Effector memory CD4-positive, alpha-beta T cell (primary cell): ENCODE results near the gene FCRL4.

ENCODE experiments used
- DNase-seq, 3 donors: peaks; one replicate each; pipeline ENCODE4 v3.0.0-alpha.2; 2020
- H3K27ac ChIP-seq: 2 replicates; pipeline ENCODE4 v1.7.0; 2013; ENCODE audit warnings: mild to moderate bottlenecking, low read length, moderate library complexity; ENCODE audit not compliant: insufficient read depth, poor library complexity, severe bottlenecking
- H3K27me3 ChIP-seq: replicated peaks from 2 replicates; pipeline ENCODE4 v1.7.0; 2013; ENCODE audit warnings: mild to moderate bottlenecking, low read length; ENCODE audit not compliant: insufficient read depth, control insufficient read depth, poor library complexity, severe bottlenecking
- H3K36me3 ChIP-seq: 2 replicates; pipeline ENCODE4 v1.7.0; 2013; ENCODE audit warnings: mild to moderate bottlenecking, low read length, moderate library complexity; ENCODE audit not compliant: control insufficient read depth, insufficient read depth
- H3K4me1 ChIP-seq: 2 replicates; pipeline ENCODE4 v1.7.0; 2013; ENCODE audit warnings: low read length, mild to moderate bottlenecking; ENCODE audit not compliant: control insufficient read depth, insufficient read depth, poor library complexity, severe bottlenecking
- H3K4me3 ChIP-seq: 2 replicates; pipeline ENCODE4 v1.7.0; 2013; ENCODE audit warnings: low read length, low read depth, mild to moderate bottlenecking; ENCODE audit not compliant: insufficient read depth, poor library complexity, severe bottlenecking
- H3K9me3 ChIP-seq: 2 replicates; pipeline ENCODE4 v1.7.0; 2013; ENCODE audit warnings: mild to moderate bottlenecking, low read length, moderate library complexity; ENCODE audit not compliant: control insufficient read depth
- total RNA-seq, 3 donors: gene quantifications; one replicate each; lab custom pipeline; 2026; lab: John Stamatoyannopoulos, UW

FCRL4 gene
- total RNA-seq: 0 reads per million in 3 donors

DNA sequence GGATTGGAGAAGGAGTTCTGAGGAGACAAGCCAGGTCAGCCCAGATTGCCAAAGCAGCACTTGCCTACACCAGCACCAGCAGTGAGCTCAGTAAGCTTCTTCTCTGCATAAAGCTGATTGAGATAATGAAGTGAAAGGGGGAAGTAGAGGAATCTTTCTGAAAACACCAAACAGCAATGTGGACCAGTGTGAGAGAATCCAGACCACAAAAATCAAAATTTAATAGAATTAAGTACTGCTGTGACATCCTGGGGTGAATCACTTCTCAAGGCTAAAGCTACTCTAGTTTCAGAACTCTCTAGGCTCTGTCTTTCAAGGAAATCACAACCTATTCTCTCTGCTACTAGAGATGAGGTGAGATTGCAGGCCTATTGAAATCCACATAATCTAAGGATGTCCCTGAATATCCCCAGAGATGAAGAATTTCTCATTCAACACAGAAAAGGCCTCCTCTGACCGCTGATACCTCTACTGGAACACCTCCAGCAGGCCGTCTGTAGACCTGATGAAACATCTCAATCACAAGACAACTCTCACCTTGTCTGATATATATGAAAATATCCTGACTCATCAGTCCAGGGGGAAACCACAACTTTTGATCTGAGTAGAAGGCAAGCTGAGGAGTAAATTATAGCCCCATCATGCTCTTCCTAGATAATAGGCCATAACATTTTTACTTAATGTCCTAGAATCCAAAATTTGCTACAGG is at the start of gene FCRL4:
Gene FCRL4, minus strand, starts transcription at position 127 of the 709 bp plus-strand sequence. CDS start 141 bp downstream, outside the sequence.
- H3K9me3 ChIP-seq: no peaks in the 10 kb centered on the region
- H3K4me1 ChIP-seq: no peaks in the 10 kb centered on the region
- DNase-seq: no peak
- no peak within 1 kb of the TSS for H3K27ac ChIP-seq
- no peak within 1 kb of the TSS for H3K4me3 ChIP-seq
- H3K36me3 ChIP-seq: no peaks in the 10 kb centered on the region
- no peaks in the 10 kb centered on the region for H3K27me3 ChIP-seq

DNA sequence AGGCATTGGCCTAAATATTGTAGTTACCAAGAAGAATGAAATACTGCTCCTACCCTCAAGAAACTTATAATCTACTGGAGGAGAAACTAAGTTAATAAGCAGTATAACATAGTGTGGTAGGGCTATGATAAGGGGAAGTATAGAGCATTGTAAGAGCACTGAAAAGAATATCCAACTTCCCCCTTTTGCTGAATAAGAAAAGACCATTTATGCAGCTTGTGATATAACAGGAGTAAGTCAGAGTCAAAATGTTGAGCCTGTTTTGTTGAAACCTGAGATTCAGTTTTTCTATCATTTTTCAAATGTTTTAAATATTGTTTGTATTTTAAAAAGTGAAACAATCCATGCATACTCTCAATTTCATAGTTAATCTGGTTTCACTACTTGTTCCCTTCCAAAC is 48.3 kb upstream of the FCRL4 start:
- Histone ChIP-seq H3K4me1 (no peaks in the 10 kb centered on the region), H3K27ac (no peak overlapping the region), H3K4me3 (no peak overlapping the region), H3K27me3 (no peaks in the 10 kb centered on the region), H3K9me3 (no peaks in the 10 kb centered on the region), H3K36me3 (no peaks in the 10 kb centered on the region)
- DNase-seq: no peak

GRCh38 chr1:157641177-157641576 is 43.3 kb upstream of the FCRL4 start:
- H3K27ac ChIP-seq: no peak overlapping the region

DNA sequence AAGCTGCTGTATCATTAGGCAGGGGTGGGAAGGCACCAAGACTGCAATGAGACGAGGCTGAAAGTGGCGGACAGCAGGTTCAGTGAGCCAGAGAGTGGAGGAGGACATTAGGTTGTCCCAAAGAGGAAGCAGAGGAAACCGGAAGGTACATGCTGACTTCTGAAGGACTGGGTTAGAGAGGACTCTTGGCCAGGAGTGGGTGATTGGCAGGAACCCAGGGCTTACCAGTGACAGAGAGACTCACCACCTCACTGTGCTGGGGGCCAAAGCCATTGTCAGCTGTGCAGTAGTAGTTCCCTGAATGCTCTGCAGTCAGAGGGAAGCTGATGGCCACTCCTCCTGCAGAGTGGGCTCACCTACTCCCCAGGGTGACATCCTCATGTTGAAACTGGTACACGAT is 41.9 kb upstream of the FCRL4 start:
- no peaks in the 10 kb centered on the region for H3K36me3 ChIP-seq
- H3K4me3 ChIP-seq: no peak overlapping the region
- H3K9me3 ChIP-seq: no peaks in the 10 kb centered on the region
- H3K27ac ChIP-seq: no peak overlapping the region
- no peaks in the 10 kb centered on the region for H3K4me1 ChIP-seq
- H3K27me3 ChIP-seq: no peaks in the 10 kb centered on the region
- no peak for DNase-seq

More at GRCh38 chr1:157641177-157641576, 43.3 kb upstream of the FCRL4 start:
- H3K9me3 ChIP-seq: no peaks in the 10 kb centered on the region
- no peaks in the 10 kb centered on the region for H3K36me3 ChIP-seq
- DNase-seq: no peak
- H3K27me3 ChIP-seq: no peaks in the 10 kb centered on the region
- H3K4me3 ChIP-seq: no peak overlapping the region
- H3K4me1 ChIP-seq: no peaks in the 10 kb centered on the region

GRCh38 chr1:157628773-157629172 is 30.9 kb upstream of the FCRL4 start:
- H3K9me3 ChIP-seq: no peaks in the 10 kb centered on the region
- no peak for DNase-seq
- no peaks in the 10 kb centered on the region for H3K36me3 ChIP-seq
- H3K4me3 ChIP-seq: no peak overlapping the region
- no peak overlapping the region for H3K27ac ChIP-seq
- H3K27me3 ChIP-seq: no peaks in the 10 kb centered on the region
- no peaks in the 10 kb centered on the region for H3K4me1 ChIP-seq

- no peaks in the 10 kb centered on the region for H3K36me3 ChIP-seq
- H3K4me1 ChIP-seq: no peaks in the 10 kb centered on the region
- no peaks in the 10 kb centered on the region for H3K27me3 ChIP-seq
- DNase-seq: no peak
- H3K4me3 ChIP-seq: no peak overlapping the region
- no peak overlapping the region for H3K27ac ChIP-seq
- H3K9me3 ChIP-seq: no peaks in the 10 kb centered on the region
Measured at GRCh38 chr1:157626099-157626498, 28.2 kb upstream of the FCRL4 start.

GRCh38 chr1:157624471-157624870 is 26.6 kb upstream of the FCRL4 start:
- no peak overlapping the region for H3K27ac ChIP-seq
- no peaks in the 10 kb centered on the region for H3K9me3 ChIP-seq
- no peaks in the 10 kb centered on the region for H3K36me3 ChIP-seq
- H3K4me3 ChIP-seq: no peak overlapping the region
- DNase-seq: no peak
- H3K4me1 ChIP-seq: no peaks in the 10 kb centered on the region
- H3K27me3 ChIP-seq: no peaks in the 10 kb centered on the region

GRCh38 chr1:157622471-157622870 is 24.6 kb upstream of the FCRL4 start:
- no peak overlapping the region for H3K27ac ChIP-seq
- DNase-seq: no peak
- no peaks in the 10 kb centered on the region for H3K9me3 ChIP-seq
- no peaks in the 10 kb centered on the region for H3K4me1 ChIP-seq
- H3K36me3 ChIP-seq: no peaks in the 10 kb centered on the region
- H3K27me3 ChIP-seq: no peaks in the 10 kb centered on the region
- no peak overlapping the region for H3K4me3 ChIP-seq

DNA sequence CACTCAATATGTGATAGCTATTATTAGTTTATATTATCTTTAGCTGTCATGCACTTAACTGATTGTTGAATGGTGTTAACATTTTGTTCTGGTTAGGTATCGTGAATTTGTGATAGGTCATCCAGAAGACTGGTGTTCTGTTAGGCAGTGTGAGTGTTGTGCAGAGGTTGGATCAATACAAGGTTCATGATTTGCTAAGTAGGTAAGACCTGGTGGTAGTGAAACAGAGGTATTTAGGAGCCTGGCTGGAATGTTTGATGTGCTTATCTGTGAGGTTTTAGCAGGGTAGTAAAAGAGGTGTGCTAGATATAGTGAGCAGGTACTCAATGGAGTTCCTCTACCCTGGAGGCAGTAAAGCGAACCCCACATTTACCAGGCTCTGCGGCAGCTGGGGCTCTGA is 20.3 kb upstream of the FCRL4 start:
- no peaks in the 10 kb centered on the region for H3K27me3 ChIP-seq
- no peaks in the 10 kb centered on the region for H3K9me3 ChIP-seq
- H3K4me3 ChIP-seq: no peak overlapping the region
- H3K36me3 ChIP-seq: no peaks in the 10 kb centered on the region
- no peaks in the 10 kb centered on the region for H3K4me1 ChIP-seq
- DNase-seq: no peak
- H3K27ac ChIP-seq: no peak overlapping the region

- H3K36me3 ChIP-seq: no peaks in the 10 kb centered on the region
- no peak overlapping the region for H3K27ac ChIP-seq
- DNase-seq: no peak
- H3K4me1 ChIP-seq: no peaks in the 10 kb centered on the region
- no peak overlapping the region for H3K4me3 ChIP-seq
- H3K27me3 ChIP-seq: no peaks in the 10 kb centered on the region
- H3K9me3 ChIP-seq: no peaks in the 10 kb centered on the region
Measured at GRCh38 chr1:157600236-157600635, 2.4 kb upstream of the FCRL4 start.
